Right lobe of liver (tissue), 6 donors: Measurements from ENCODE around the gene EIPR1. TPM values are rescaled to one million over a fixed set of nuclear protein-coding genes. Genes with fewer than 3 reads are reported as not detected.

Source experiments
- ATAC-seq, 4 donors: fragments of 200-7000 bp; cut with Tn5 transposase; one replicate each; pipeline ENCODE4 v1.9.1; 2020; ENCODE audit warnings: mild to moderate bottlenecking in 4 of 4, moderate library complexity in 4 of 4
- DNase-seq, 3 donors: peaks; one replicate each; pipeline ENCODE4 v3.0.0-alpha.2; 2020
- H3K27ac ChIP-seq, 3 donors: fragments of 200-600 bp; one replicate each; pipeline ENCODE4 v1.8.0; 2022
- H3K27me3 ChIP-seq, 2 donors: fragments of 200-600 bp; one replicate each; pipeline ENCODE4 v1.8.0; 2022
- H3K36me3 ChIP-seq, 4 donors: fragments of 200-600 bp; sonication (generic) in 1 of 4; one replicate each; pipeline versions ENCODE4 v1.5.1 to v1.8.0; 2017 to 2022; ENCODE audit warnings: control low read depth in 1 of 4
- H3K4me1 ChIP-seq, 4 donors: fragments of 200-600 bp; sonication (generic) in 1 of 4; one replicate each; pipeline versions ENCODE4 v1.5.1 to v1.8.0; 2017 to 2022; ENCODE audit warnings: control low read depth in 1 of 4
- H3K4me3 ChIP-seq, 3 donors: fragments of 200-600 bp; one replicate each; pipeline ENCODE4 v1.8.0; 2022
- H3K9me3 ChIP-seq, 4 donors: fragments of 200-600 bp; sonication (generic) in 1 of 4; one replicate each; pipeline versions ENCODE4 v1.5.1 to v1.8.0; 2017 to 2022; ENCODE audit warnings: control low read depth in 1 of 4
- CTCF ChIP-seq, 4 donors: fragments of 200-600 bp in 3 of 4; fragments of 450-650 bp in 1 of 4; IDR thresholded peaks; one replicate each; pipeline versions ENCODE4 v1.5.1 to v1.8.0; 2016 to 2022; ENCODE audit warnings: antibody characterized with exemption in 4 of 4, mild to moderate bottlenecking in 2 of 4
- POLR2A ChIP-seq: fragments of 450-650 bp; IDR thresholded peaks from one replicate; pipeline ENCODE4 v1.6.1; 2017; ENCODE audit warnings: antibody characterized with exemption, mild to moderate bottlenecking
- WGBS: methylation state at CpG from one replicate; pipeline ENCODE4 v1.1.6; 2018; ENCODE audit warnings: low coverage, low lambda C conversion rate; ENCODE audit not compliant: insufficient coverage; ENCODE audit errors: missing lambda C conversion rate; 5-methylcytosine and 5-hydroxymethylcytosine counted together
- intact Hi-C, 2 donors: fragments of 100-400 bp; cut with DNase I; formaldehyde crosslinking; loops; one replicate each; pipeline versions ENCODE4 v1.11.2 to v1.14.1; 2022
- total RNA-seq, 6 experiments: library from RNA; depleted of rRNA in 2 of 6; stranded (reverse); fragments of >200 nt in 2 of 6; fragmentation: NEBNext Ultra II Directional in 3 of 6; extraction: Animal tissue kit (Norgen Biotek cat#: 25700) in 3 of 6; gene quantifications; one replicate each; pipeline versions ENCODE4 v1.1.0 to v1.2.4, GENCODE V29; 2016 to 2023
- donor health status: DM: no; HTN: yes; CAD: no.
- donor health status: DM: no; HTN: no; CAD: no.
- donor health status: DM: no; HTN: no; CAD: no.
- donor health status: DM: no; HTN: yes; CAD: no.
- donor health status: DM: no; HTN: yes; CAD: no.

Gene EIPR1
- total RNA-seq, 6 experiments from 2014 or later, result 6.8 to 40.6 (median 11.6) TPM

- Histone ChIP-seq H3K9me3 (no peaks in the 10 kb centered on the region), H3K27me3 (no peaks in the 10 kb centered on the region), H3K4me1 (no peaks in the 10 kb centered on the region), H3K4me3 (no peak overlapping the region), H3K36me3 (no peaks in the 10 kb centered on the region), H3K27ac (no peak overlapping the region)
- peak in 1 of 3 donors; percentile 12 for DNase-seq
- no peak for ATAC-seq
- 96% methylated on average over 4 of the region's 5 CpGs for WGBS
- intact Hi-C loops, result no loop called here
- TF ChIP-seq CTCF (IDR thresholded peaks at IDR 0.05), result no peak
- TF ChIP-seq POLR2A, result no peak
These were observed 202.1 kb downstream of the EIPR1 start for GRCh38 chr2:3175568-3175955.

GRCh38 chr2:3174626-3175567, 202.7 kb downstream of the EIPR1 start:
- H3K9me3 ChIP-seq, result no peaks in the 10 kb centered on the region
- no peak for ATAC-seq
- intact Hi-C loops, result no loop called here
- TF ChIP-seq POLR2A (no peak), CTCF (IDR thresholded peaks at IDR 0.05) (no peak)
- H3K4me1 ChIP-seq, result no peaks in the 10 kb centered on the region
- 95% methylated on average over 4 of the region's 26 CpGs for WGBS
- H3K36me3 ChIP-seq, result no peaks in the 10 kb centered on the region
- no peaks in the 10 kb centered on the region for H3K27me3 ChIP-seq
- H3K27ac ChIP-seq, result no peak overlapping the region
- DNase-seq, result peak in 1 of 3 donors; percentile 41
- no peak overlapping the region for H3K4me3 ChIP-seq

GRCh38 chr2:3173031-3173430, 204.6 kb downstream of the EIPR1 start:
- Histone ChIP-seq H3K27me3 (no peaks in the 10 kb centered on the region), H3K36me3 (no peaks in the 10 kb centered on the region), H3K9me3 (no peaks in the 10 kb centered on the region), H3K4me1 (no peaks in the 10 kb centered on the region), H3K27ac (no peak overlapping the region), H3K4me3 (no peak overlapping the region)
- intact Hi-C loops, result no loop called here
- no peak for ATAC-seq
- peak in 1 of 3 donors; percentile 23 for DNase-seq
- 94% methylated on average over 6 of the region's 14 CpGs for WGBS
- no peak for TF ChIP-seq POLR2A
- TF ChIP-seq CTCF (IDR thresholded peaks at IDR 0.05), result no peak

GRCh38 chr2:3172265-3172935, 205.2 kb downstream of the EIPR1 start:
- 92% methylated on average over 15 of the region's 18 CpGs for WGBS
- Histone ChIP-seq H3K4me3 (no peak overlapping the region), H3K27ac (no peak overlapping the region), H3K4me1 (no peaks in the 10 kb centered on the region), H3K27me3 (no peaks in the 10 kb centered on the region), H3K9me3 (no peaks in the 10 kb centered on the region), H3K36me3 (no peaks in the 10 kb centered on the region)
- intact Hi-C loops, result no loop called here
- ATAC-seq (no peak), DNase-seq (peak in 1 of 3 donors; percentile 27)
- TF ChIP-seq CTCF (IDR thresholded peaks at IDR 0.05), result no peak
- no peak for TF ChIP-seq POLR2A
